ENCODE measurements around the gene TMEM239.
A peak's percentile ranks its signal among the peaks of the same experiment; 100 is the strongest.

The TMEM239 gene

GRCh38 chr20:2840967-2841531 is 24.9 kb downstream of the TMEM239 start:
- Mint-ChIP-seq H3K9me3 (peaks cover 3% of the 10 kb centered on the region), H3K36me3 (ENCODE audit: low read depth) (peaks cover 30% of the 10 kb centered on the region), H3K27ac (peak overlapping the region; percentile 86), H3K4me3 (peak overlapping the region; percentile 87), H3K27me3 (no peaks in the 10 kb centered on the region), H3K4me1 (ENCODE audit: low read depth) (peaks cover 46% of the 10 kb centered on the region)

- Mint-ChIP-seq H3K27ac (no peak overlapping the region), H3K9me3 (no peaks in the 10 kb centered on the region), H3K4me3 (no peak overlapping the region), H3K36me3 (ENCODE audit: low read depth) (peaks cover 30% of the 10 kb centered on the region), H3K4me1 (ENCODE audit: low read depth) (peaks cover 34% of the 10 kb centered on the region), H3K27me3 (no peaks in the 10 kb centered on the region)
Measured at GRCh38 chr20:2845607-2846006, 29.4 kb downstream of the TMEM239 start.

GRCh38 chr20:2846698-2847097 is 30.5 kb downstream of the TMEM239 start:
- H3K9me3 Mint-ChIP-seq, result no peaks in the 10 kb centered on the region
- H3K27ac Mint-ChIP-seq, result no peak overlapping the region
- no peak overlapping the region for H3K4me3 Mint-ChIP-seq
- peaks cover 30% of the 10 kb centered on the region for H3K4me1 Mint-ChIP-seq (ENCODE audit: low read depth)
- H3K27me3 Mint-ChIP-seq, result no peaks in the 10 kb centered on the region
- peaks cover 30% of the 10 kb centered on the region for H3K36me3 Mint-ChIP-seq (ENCODE audit: low read depth)

DNA sequence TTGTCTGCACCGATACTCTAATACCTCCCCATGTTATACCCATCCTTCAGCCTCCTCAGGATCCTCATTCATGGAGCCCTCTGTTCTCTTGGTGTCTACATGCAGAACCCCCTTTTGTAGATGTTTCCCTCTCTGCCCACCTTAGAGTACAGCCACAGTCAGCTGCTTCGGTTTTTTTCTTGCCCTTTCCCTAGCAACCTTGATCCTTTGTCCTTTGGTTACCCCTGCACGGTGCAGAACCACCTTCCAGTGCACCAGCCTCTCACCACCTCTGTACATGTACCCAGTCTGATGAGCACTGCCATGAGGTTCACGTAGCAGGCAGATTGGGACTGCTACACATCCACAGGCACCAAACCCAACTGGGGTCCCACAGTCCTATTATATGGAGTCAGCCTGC is 31.6 kb downstream of the TMEM239 start:
- H3K27me3 Mint-ChIP-seq, result no peaks in the 10 kb centered on the region
- H3K9me3 Mint-ChIP-seq, result no peaks in the 10 kb centered on the region
- H3K4me1 Mint-ChIP-seq (ENCODE audit: low read depth), result peaks cover 41% of the 10 kb centered on the region
- peaks cover 30% of the 10 kb centered on the region for H3K36me3 Mint-ChIP-seq (ENCODE audit: low read depth)
- H3K27ac Mint-ChIP-seq, result no peak overlapping the region
- H3K4me3 Mint-ChIP-seq, result no peak overlapping the region

DNA sequence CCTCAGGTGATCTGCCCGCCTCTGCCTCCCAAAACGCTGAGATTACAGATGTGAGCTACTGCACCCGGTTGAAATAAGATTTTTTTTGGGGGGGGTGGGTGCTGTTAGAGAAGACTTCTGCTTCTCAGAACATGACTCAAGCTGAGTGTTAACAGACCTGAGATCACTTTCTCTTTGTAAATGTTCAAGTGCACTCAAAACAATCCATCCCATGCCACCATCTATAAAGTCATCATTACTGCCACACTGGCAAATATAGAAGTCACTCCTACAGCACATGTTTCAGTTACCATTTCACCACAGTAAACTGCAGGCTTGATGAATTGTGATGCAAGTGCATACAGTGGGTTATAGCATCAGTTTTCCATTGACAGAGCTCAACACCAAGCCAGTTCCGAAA is 33.4 kb downstream of the TMEM239 start:
- H3K4me1 Mint-ChIP-seq (ENCODE audit: low read depth), result peaks cover 31% of the 10 kb centered on the region
- H3K27me3 Mint-ChIP-seq, result no peaks in the 10 kb centered on the region
- peaks cover 17% of the 10 kb centered on the region for H3K36me3 Mint-ChIP-seq (ENCODE audit: low read depth)
- no peaks in the 10 kb centered on the region for H3K9me3 Mint-ChIP-seq
- H3K4me3 Mint-ChIP-seq, result no peak overlapping the region
- no peak overlapping the region for H3K27ac Mint-ChIP-seq

DNA sequence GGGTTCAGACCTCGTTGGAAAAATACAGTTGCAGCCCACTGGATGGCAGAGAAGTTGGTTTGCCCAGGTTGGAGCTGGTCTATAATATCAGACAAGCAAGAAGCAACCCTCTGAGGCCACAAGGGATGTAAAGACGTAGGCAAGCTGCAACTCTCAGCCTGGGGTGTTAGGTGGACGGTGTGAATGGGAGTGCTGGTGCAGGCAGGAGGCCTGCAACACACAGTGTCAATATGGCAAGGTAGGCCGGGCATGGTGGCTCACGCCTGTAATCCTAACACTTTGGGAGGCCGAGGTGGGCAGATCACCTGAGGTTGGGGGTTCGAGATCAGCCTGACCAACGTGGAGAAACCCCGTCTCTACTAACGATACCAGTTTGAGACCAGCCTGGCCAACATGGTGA is 34.9 kb downstream of the TMEM239 start:
- Mint-ChIP-seq H3K27me3 (no peaks in the 10 kb centered on the region), H3K27ac (no peak overlapping the region), H3K36me3 (ENCODE audit: low read depth) (peaks cover 9% of the 10 kb centered on the region), H3K9me3 (no peaks in the 10 kb centered on the region), H3K4me1 (ENCODE audit: low read depth) (peaks cover 20% of the 10 kb centered on the region), H3K4me3 (no peak overlapping the region)

GRCh38 chr20:2858591-2858990 is 42.4 kb downstream of the TMEM239 start:
- H3K4me1 Mint-ChIP-seq (ENCODE audit: low read depth), result no peaks in the 10 kb centered on the region
- peaks cover 6% of the 10 kb centered on the region for H3K36me3 Mint-ChIP-seq (ENCODE audit: low read depth)
- H3K9me3 Mint-ChIP-seq, result no peaks in the 10 kb centered on the region
- no peak overlapping the region for H3K4me3 Mint-ChIP-seq
- no peaks in the 10 kb centered on the region for H3K27me3 Mint-ChIP-seq
- no peak overlapping the region for H3K27ac Mint-ChIP-seq

- peaks cover 3% of the 10 kb centered on the region for H3K4me1 Mint-ChIP-seq (ENCODE audit: low read depth)
- no peaks in the 10 kb centered on the region for H3K9me3 Mint-ChIP-seq
- H3K36me3 Mint-ChIP-seq (ENCODE audit: low read depth), result peaks cover 10% of the 10 kb centered on the region
- H3K27ac Mint-ChIP-seq, result no peak overlapping the region
- H3K27me3 Mint-ChIP-seq, result no peaks in the 10 kb centered on the region
- no peak overlapping the region for H3K4me3 Mint-ChIP-seq
Measured at GRCh38 chr20:2859330-2860121, 43.4 kb downstream of the TMEM239 start.

DNA sequence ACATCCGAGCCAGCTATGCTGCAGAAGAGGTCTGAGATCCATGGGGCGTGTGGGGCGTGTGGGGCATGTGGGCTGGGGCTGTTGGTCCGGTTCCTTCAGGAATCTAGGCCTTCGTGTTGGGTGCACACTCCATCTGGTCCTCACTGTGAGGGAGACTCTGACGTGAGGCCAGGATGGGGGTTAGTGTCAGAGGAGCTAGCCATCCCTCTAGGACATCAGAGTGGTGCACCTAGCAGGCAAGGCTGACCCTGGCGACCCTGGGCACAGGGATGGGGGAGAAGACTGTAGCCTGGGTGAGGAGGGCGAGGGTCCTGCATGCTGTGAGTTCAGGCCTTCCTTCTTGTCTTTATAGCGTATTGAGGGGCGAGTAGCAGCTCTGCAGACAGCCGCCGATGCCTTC is 48.5 kb downstream of the TMEM239 start:
- Mint-ChIP-seq H3K27me3 (no peaks in the 10 kb centered on the region), H3K36me3 (ENCODE audit: low read depth) (peaks cover 26% of the 10 kb centered on the region), H3K4me1 (ENCODE audit: low read depth) (peaks cover 45% of the 10 kb centered on the region), H3K4me3 (no peak overlapping the region), H3K27ac (peak overlapping the region; percentile 58), H3K9me3 (no peaks in the 10 kb centered on the region)

DNA sequence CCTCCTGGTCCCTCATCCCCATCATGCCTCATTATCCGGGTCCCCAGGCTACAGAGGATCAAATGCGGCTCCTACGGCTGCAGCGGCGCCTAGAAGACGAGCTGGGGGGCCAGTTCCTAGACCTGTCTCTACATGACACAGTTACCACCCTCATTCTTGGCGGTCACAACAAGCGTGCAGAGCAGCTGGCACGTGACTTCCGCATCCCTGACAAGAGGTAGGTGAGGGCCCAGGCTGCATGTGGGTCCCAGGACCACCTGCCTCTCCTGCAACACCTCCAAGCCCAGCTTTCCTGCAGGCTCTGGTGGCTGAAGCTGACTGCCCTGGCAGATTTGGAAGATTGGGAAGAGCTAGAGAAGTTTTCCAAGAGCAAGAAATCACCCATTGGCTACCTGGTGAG is 48.9 kb downstream of the TMEM239 start:
- Mint-ChIP-seq H3K4me1 (ENCODE audit: low read depth) (peaks cover 45% of the 10 kb centered on the region), H3K4me3 (no peak overlapping the region), H3K9me3 (no peaks in the 10 kb centered on the region), H3K36me3 (ENCODE audit: low read depth) (peaks cover 26% of the 10 kb centered on the region), H3K27me3 (no peaks in the 10 kb centered on the region), H3K27ac (peak overlapping the region; percentile 58)

- peaks cover 26% of the 10 kb centered on the region for H3K36me3 Mint-ChIP-seq (ENCODE audit: low read depth)
- H3K27me3 Mint-ChIP-seq, result no peaks in the 10 kb centered on the region
- peak overlapping the region; percentile 85 for H3K27ac Mint-ChIP-seq
- no peaks in the 10 kb centered on the region for H3K9me3 Mint-ChIP-seq
- H3K4me1 Mint-ChIP-seq (ENCODE audit: low read depth), result peaks cover 50% of the 10 kb centered on the region
- H3K4me3 Mint-ChIP-seq, result peak overlapping the region; percentile 23
Measured at GRCh38 chr20:2865630-2866029, 49.5 kb downstream of the TMEM239 start.

DNA sequence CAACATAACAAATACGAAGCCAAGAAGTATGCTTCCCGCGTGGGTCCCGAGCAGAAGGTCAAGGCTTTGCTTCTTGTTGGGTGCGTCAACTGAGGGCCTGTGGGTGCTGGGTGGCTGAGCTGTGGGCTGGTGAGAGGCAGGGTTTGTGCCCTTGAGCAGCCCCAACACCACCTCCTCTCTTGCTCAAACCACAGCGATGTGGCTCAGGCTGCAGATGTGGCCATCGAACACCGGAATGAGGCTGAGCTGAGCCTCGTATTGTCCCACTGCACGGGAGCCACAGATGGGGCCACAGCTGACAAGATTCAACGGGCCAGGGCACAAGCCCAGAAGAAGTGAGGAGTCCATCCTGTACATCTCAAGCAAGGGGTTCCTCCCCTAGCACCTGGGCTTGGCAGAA is 50.1 kb downstream of the TMEM239 start:
- Mint-ChIP-seq H3K27ac (peak overlapping the region; percentile 85), H3K4me1 (ENCODE audit: low read depth) (peaks cover 56% of the 10 kb centered on the region), H3K9me3 (no peaks in the 10 kb centered on the region), H3K4me3 (peak overlapping the region; percentile 4), H3K27me3 (no peaks in the 10 kb centered on the region), H3K36me3 (ENCODE audit: low read depth) (peaks cover 22% of the 10 kb centered on the region)

GRCh38 chr20:2867081-2867864 is 51.1 kb downstream of the TMEM239 start:
- H3K36me3 Mint-ChIP-seq (ENCODE audit: low read depth), result peaks cover 20% of the 10 kb centered on the region
- H3K9me3 Mint-ChIP-seq, result no peaks in the 10 kb centered on the region
- H3K27me3 Mint-ChIP-seq, result no peaks in the 10 kb centered on the region

More at GRCh38 chr20:2867081-2867864, 51.1 kb downstream of the TMEM239 start:
- H3K4me1 Mint-ChIP-seq (ENCODE audit: low read depth), result peaks cover 64% of the 10 kb centered on the region
- peak overlapping the region; percentile 85 for H3K27ac Mint-ChIP-seq
- no peak overlapping the region for H3K4me3 Mint-ChIP-seq

Data from stimulated activated naive CD8-positive, alpha-beta T cell treated with anti-CD3 and anti-CD28 coated beads, Interleukin-15, Interleukin-2, amounts not matched to agents 100 ng/mL and 50 ng/mL, for 24 hours (primary cell).